Mononuclear cell (primary cell): ENCODE results near the gene RABL3. TPM values are rescaled to one million over a fixed set of nuclear protein-coding genes. Genes with fewer than 3 reads are reported as not detected.

ENCODE experiments used
- total RNA-seq: library from RNA; depleted of rRNA; stranded (reverse); fragments of >200 nt; gene quantifications from one replicate; pipeline ENCODE4 v1.2.3, GENCODE V29; 2012

The RABL3 gene
- total RNA-seq, 1 donor, result 13.7 TPM

Other genes starting within 250 kb of the RABL3 start
- 71.6 TPM for gene NDUFB4, start 146.2 kb downstream of the RABL3 start, total RNA-seq
- 6.7 TPM for gene HGD, start 60.3 kb downstream of the RABL3 start, total RNA-seq
- 7.9 TPM for gene GTF2E1, start 228 bp upstream of the RABL3 start, total RNA-seq
- not detected for gene STXBP5L, start 165.7 kb upstream of the RABL3 start, total RNA-seq